IPS DF 4.7 (cell line): Measurements from ENCODE around the gene BUD13.

ENCODE experiments used
- DNase-seq: peaks from one replicate; pipeline ENCODE4 v3.0.0-alpha.2; 2013; ENCODE audit warnings: low spot score; ENCODE audit errors: extremely low read depth

The BUD13 gene

GRCh38 chr11:116792869-116793771 is 20.3 kb upstream of the BUD13 start:
- no peak for DNase-seq

DNA sequence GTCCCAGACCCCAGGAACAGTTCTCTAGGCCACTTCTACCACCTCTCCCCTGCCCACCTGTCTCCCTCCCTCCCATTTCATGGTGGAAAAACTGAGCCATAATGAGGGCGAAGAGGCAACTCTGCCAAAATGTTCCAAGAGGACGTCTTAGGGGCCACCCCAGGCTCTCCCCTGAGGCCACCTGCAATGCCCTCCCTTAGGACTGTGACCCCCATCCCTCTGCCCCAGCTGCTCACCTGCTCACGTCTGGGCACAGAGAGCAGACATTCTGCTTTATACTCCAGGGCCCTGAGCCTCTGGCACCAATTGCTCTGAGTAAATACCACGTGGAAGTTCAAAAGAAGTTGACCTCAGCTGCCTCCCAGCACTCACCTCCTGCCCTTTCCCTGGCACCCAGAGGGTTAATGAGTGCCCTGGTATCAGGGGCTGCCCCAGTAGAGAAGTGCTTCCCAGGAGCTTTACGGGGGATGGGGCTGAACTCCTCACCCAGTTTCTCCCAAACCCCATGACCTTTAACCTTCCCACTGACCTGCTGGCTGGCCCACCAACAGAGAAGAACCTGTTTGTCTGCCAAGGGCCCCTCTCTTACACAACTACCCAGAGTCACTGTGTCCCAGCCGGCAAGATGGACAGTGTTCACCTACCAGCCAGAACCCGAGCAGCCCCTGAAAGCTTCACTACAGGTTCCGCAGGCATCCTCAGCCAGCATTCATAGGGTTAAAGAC is 19.5 kb upstream of the BUD13 start:
- DNase-seq: no peak

GRCh38 chr11:116791813-116792143 is 19.0 kb upstream of the BUD13 start, which contains the start of gene APOA5:
Gene APOA5 (minus strand): TSS chr11:116791879. CDS start chr11:116791860, 19 bp downstream.
- DNase-seq: no peak

DNA sequence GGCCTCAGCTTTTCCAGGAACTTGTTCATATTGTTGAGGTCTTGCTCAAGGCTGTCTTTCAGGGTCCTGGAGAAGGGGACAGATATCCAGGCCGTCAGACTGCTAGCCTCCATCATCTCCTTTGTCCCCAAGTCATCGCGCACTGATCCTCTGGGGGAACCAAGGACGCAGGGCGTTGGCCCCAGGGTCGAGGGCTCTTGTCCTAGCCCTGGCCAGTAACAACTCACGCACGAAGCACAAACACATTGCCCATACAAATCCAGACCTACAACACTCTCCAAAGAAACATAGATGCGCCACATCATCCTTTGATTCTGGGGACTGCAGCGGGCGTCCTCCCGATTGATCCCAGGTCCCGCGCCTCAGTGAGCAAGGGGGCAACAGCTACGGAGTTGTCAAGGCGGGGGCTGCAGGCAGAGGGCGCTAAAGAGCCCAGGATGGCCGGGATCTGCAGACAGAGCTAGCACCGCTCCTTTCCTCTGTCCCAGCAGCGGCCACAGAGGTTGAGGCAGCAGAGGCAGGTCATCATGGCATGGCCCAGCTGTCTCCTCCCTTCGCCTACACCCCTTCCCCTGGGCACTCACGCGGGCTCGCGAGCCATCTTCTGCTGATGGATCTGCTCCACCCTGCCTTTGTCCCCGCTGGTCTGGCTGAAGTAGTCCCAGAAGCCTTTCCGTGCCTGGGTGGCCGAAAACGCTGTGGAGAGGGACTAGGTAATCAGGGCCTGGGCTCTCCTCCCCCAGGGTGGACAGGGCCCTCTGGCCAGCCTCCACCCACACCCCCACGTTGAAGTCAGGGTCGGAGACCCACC is 18.4 kb upstream of the BUD13 start:
- DNase-seq: peak; percentile 46

- DNase-seq: no peak
Measured at GRCh38 chr11:116790167-116791001, 17.6 kb upstream of the BUD13 start.

- no peak for DNase-seq
Measured at GRCh38 chr11:116788975-116789374, 16.2 kb upstream of the BUD13 start.

GRCh38 chr11:116788534-116788933 is 15.7 kb upstream of the BUD13 start:
- DNase-seq: no peak

- DNase-seq: peak; percentile 22
Measured at GRCh38 chr11:116787786-116788486, 15.1 kb upstream of the BUD13 start, which contains the start of gene ZPR1. Gene ZPR1 (minus strand): TSS chr11:116788023. CDS start chr11:116787990, 33 bp downstream.

DNA sequence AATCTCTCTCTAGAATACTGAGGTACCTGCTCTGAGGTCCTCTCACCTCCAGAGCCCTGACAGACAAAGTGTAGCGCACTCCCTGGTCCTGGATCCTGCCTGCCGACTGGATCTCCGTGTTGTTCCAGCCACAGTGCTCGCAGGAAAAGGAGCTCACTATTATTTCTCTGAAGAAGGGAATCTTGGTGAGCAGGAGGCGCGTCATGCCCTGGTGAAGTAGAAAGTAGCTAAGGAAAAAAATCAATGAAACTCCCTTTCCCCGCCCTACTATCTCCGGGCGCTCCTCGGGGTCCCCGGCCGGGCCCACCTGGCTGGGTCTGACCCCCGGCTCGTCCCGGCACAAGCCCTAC is 14.6 kb upstream of the BUD13 start:
- DNase-seq: no peak

DNA sequence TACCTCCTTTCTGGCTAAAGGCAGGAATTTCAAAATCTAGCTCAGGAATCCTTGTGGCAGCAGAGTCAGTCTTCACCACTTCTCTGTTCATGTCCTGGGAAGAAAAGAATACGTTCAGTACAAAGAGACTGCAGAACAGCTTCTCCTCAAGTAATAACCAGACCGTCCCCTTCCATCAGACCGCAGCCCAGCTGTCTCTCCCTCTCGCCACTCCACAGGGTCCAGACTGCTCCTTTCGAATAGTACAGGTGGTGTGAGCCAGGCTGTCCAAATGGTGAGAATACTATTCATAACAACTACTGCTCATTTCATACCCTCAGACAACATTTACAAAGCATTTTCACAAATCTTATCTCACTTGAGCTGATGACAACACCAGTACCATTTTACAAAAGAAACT is 14.2 kb upstream of the BUD13 start:
- no peak for DNase-seq

GRCh38 chr11:116786326-116786725 is 13.5 kb upstream of the BUD13 start:
- DNase-seq: no peak

DNA sequence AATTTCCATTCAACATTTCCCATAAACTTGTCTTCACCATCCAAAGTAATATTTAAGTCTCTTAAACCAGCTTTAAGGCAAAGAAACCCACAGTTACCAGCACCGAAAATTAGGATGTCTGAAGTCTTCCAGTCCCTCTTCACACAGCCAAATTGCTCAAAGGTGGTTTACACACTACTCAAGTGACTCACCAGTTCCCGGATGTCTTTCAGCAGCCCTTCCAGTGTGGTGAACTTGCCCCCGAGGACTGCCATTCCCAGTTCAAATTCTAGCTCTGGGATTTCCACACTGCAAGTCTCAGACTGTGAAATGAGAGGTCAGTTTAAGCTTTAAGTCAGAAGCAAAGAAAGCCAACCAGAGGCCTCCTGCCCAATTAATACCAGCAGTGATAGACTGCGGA is 9.9 kb upstream of the BUD13 start:
- DNase-seq: no peak

DNA sequence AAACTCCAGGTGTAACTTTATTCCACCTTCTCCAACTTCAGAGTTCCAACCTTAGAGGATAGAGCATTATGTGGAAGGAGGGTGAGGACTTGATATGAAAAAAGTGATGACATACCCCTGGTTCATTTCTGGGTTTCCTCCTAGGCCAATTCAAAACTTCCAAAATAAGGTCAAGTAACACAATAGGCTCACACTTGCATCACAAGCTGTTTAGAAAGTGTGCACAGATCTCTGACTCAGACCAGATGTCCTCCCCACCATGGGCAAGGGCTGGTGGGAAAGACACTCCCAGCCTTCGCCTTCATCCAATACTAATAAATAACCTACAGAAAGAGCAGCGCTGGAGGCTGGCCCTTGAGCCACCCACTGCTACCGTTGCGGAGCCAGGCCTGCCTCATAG is 5.8 kb upstream of the BUD13 start:
- DNase-seq: no peak

DNA sequence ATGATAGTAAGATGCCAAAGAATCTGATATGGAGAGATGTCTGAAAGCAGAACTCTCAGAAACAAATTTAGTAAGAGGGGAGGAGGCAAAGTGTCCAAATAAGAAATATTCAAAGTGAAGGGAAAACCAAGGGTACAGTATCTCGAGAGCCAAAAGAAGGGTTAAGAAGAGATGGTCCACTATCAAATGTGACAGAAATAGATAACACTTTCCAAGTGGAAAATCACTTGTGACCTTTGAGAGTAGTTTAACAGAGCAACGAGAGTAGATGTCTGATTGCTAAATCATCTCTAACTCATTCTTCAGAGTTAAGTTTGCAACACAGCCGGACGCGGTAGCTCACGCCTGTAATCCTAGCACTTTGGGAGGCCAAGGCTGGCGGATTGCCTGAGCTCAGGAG is 4.3 kb upstream of the BUD13 start:
- no peak for DNase-seq

DNA sequence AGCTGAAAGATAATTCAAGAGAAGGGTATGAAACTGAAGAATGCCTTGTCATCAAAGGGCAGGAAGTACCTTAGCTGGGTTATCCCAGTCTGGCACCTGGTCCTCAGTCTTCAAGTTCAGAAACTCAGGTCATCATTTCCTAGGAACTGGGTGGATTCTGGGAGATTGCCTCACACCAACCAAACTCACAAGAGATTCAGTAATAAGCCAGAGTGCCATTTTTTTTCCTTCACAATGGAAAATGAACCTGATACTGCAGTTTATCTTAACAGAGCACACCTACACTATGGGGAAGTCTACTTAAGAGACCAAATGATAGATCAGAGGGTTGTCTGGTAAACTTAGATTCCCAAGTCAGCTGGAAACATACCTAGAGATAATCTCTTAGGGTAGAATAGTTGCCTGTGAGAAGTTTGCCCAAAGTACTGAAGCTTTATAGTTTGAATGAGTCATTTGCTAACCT is 3.8 kb upstream of the BUD13 start:
- no peak for DNase-seq

GRCh38 chr11:116775975-116776374 is 3.2 kb upstream of the BUD13 start:
- no peak for DNase-seq

GRCh38 chr11:116774661-116775060 is 1.9 kb upstream of the BUD13 start:
- DNase-seq: no peak

DNA sequence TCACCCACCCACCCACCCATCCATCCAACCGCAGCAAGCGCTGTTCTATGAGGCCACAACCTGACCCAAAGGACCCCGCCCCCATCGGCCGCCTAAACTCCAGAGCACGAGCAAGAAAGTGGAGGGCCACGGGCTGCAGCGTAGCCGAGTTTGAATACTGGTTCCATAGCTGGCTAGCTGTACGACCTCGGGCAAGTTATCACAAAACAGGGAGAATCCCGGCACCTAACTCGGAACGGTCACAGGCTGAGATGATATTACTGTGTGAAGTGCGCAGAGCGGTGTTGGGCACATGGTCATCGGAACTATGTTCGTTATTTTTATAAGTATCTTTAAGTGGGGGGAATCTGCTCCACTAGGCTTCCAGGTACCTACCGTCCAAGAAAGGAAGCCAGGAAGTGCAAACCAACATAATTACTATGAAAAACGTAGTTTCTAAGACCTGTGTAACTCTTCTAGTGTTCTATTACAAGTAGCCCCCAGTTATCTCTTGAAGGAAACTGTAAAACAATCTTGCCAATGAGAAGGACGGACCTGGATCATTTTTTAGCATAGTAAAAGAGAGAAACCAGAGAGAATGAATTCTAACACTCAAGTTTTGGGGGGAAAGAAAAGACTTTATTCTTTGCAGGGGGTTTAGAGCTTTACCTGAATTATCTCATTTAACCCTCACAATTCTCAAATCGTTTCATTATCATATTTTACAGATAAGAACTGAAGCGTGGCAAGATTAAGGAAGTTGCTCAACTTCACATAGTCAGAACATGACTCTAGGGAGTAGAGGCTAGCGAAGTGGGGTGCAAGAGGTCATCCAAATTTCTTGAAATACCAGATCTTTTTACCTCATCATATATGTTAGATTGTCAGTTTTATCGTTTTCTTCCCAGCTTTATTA is 663 bp upstream of the BUD13 start:
- no peak for DNase-seq

DNA sequence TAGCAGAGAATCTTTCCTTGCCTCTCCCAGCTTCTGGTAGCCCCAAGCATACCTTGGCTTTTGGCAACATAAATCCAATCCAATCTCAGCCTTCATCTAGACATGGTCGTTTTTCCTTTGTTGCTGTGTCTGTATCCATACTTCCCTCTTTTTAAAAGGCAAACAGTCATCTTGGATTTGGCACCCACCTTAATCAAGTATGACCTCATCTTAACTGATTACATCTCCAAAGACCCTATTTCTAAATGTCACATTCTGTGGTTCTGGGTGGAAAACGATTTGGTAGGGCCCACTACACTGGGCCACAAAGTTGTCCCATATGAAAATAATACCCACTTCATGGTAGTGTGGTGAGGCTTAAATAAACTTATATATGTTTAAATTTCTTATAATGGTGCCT is 852 bp downstream of the BUD13 start:
- DNase-seq: no peak
